Hepatocyte (in vitro differentiated cells): ENCODE data around the gene LPCAT3. TPM values are rescaled to one million over a fixed set of nuclear protein-coding genes. Genes with fewer than 3 reads are reported as not detected.

ENCODE experiments used
- DNase-seq: peaks from one replicate; pipeline ENCODE4 v3.0.0-alpha.2; 2016; ENCODE audit warnings: low spot score
- H2AFZ ChIP-seq: fragments of 200-600 bp; sonication (generic); 2 replicates; pipeline ENCODE4 v1.6.0; 2016; ENCODE audit warnings: antibody characterized with exemption, mild to moderate bottlenecking
- H3K27ac ChIP-seq: fragments of 200-600 bp; sonication (generic); 2 replicates; pipeline ENCODE4 v1.5.1; 2016; ENCODE audit warnings: mild to moderate bottlenecking
- H3K27me3 ChIP-seq: fragments of 200-600 bp; sonication (generic); 2 replicates; pipeline ENCODE4 v1.6.1; 2016
- H3K36me3 ChIP-seq: fragments of 200-600 bp; sonication (generic); replicated peaks from 2 replicates; pipeline ENCODE4 v1.5.1; 2016; ENCODE audit warnings: low read depth; ENCODE audit not compliant: insufficient read depth
- H3K4me1 ChIP-seq: fragments of 200-600 bp; sonication (generic); 2 replicates; pipeline ENCODE4 v1.5.1; 2016; ENCODE audit warnings: mild to moderate bottlenecking, moderate library complexity; ENCODE audit not compliant: insufficient read depth
- H3K4me2 ChIP-seq: fragments of 200-600 bp; sonication (generic); 2 replicates; pipeline ENCODE4 v1.6.0; 2016
- H3K4me3 ChIP-seq: fragments of 200-600 bp; sonication (generic); 2 replicates; pipeline ENCODE4 v1.5.1; 2016; ENCODE audit warnings: mild to moderate bottlenecking
- H3K79me2 ChIP-seq: fragments of 200-600 bp; sonication (generic); 2 replicates; pipeline ENCODE4 v1.6.0; 2017; ENCODE audit warnings: mild to moderate bottlenecking
- H3K9me2 ChIP-seq: fragments of 200-600 bp; sonication (generic); replicated peaks from 2 replicates; pipeline ENCODE4 v1.6.0; 2017; ENCODE audit warnings: mild to moderate bottlenecking; ENCODE audit not compliant: insufficient read depth
- H3K9me3 ChIP-seq: fragments of 200-600 bp; sonication (generic); 2 replicates; pipeline ENCODE4 v1.5.1; 2016; ENCODE audit warnings: low read depth, mild to moderate bottlenecking
- H4K20me1 ChIP-seq: fragments of 200-600 bp; sonication (generic); 2 replicates; pipeline ENCODE4 v1.6.0; 2016; ENCODE audit warnings: mild to moderate bottlenecking; ENCODE audit not compliant: insufficient read depth, poor library complexity, severe bottlenecking
- EZH2 ChIP-seq: fragments of 200-600 bp; sonication (generic); IDR thresholded peaks from 2 replicates; pipeline ENCODE4 v1.6.1; 2016; ENCODE audit warnings: antibody characterized with exemption, mild to moderate bottlenecking, borderline replicate concordance
- EZH2phosphoT487 ChIP-seq: fragments of 200-600 bp; sonication (generic); IDR thresholded peaks from one replicate; pipeline ENCODE4 v1.6.1; 2018; ENCODE audit warnings: antibody characterized with exemption, mild to moderate bottlenecking, low read depth, moderate library complexity; ENCODE audit not compliant: unreplicated experiment, severe bottlenecking
- WGBS: methylation state at CpG from one replicate; pipeline ENCODE4 v1.1.6; 2016; ENCODE audit warnings: low lambda C conversion rate; ENCODE audit errors: missing lambda C conversion rate; 5-methylcytosine and 5-hydroxymethylcytosine counted together
- polyA plus RNA-seq: library from polyadenylated mRNA; unstranded; fragments of >200 nt; fragmentation: Nextera tagmentation; extraction: Ambion mirVana; gene quantifications from 2 replicates; pipeline ENCODE4 v1.2.1, GENCODE V29; 2016
- total RNA-seq: library from RNA; depleted of rRNA; stranded (reverse); fragments of >200 nt; gene quantifications from 2 replicates; pipeline ENCODE4 v1.2.3, GENCODE V29; 2014
- TF ChIP-seq, protein P1 (sequence below): fragments of 200-600 bp; sonication (generic); IDR thresholded peaks from 2 replicates; pipeline ENCODE4 v1.5.1; 2016; ENCODE audit warnings: antibody characterized with exemption, mild to moderate bottlenecking; ENCODE audit not compliant: poor library complexity

Gene LPCAT3
- total and polyA plus RNA-seq, 2 experiments from 2014 or later, result 78.6 to 119 TPM

- Histone ChIP-seq H3K4me3 (no peak overlapping the region), H3K4me1 (peaks cover 13% of the 10 kb centered on the region), H3K9me3 (no peaks in the 10 kb centered on the region), H3K79me2 (no peaks in the 10 kb centered on the region), H4K20me1 (no peaks in the 10 kb centered on the region), H2AFZ (no peak overlapping the region), H3K36me3 (no peaks in the 10 kb centered on the region), H3K27ac (no peak overlapping the region), H3K9me2 (no peaks in the 10 kb centered on the region), H3K4me2 (no peak overlapping the region), H3K27me3 (no peaks in the 10 kb centered on the region)
- 91% methylated on average over 27 of the region's 28 CpGs for whole genome bisulfite sequencing
- TF ChIP-seq, protein P1, sequence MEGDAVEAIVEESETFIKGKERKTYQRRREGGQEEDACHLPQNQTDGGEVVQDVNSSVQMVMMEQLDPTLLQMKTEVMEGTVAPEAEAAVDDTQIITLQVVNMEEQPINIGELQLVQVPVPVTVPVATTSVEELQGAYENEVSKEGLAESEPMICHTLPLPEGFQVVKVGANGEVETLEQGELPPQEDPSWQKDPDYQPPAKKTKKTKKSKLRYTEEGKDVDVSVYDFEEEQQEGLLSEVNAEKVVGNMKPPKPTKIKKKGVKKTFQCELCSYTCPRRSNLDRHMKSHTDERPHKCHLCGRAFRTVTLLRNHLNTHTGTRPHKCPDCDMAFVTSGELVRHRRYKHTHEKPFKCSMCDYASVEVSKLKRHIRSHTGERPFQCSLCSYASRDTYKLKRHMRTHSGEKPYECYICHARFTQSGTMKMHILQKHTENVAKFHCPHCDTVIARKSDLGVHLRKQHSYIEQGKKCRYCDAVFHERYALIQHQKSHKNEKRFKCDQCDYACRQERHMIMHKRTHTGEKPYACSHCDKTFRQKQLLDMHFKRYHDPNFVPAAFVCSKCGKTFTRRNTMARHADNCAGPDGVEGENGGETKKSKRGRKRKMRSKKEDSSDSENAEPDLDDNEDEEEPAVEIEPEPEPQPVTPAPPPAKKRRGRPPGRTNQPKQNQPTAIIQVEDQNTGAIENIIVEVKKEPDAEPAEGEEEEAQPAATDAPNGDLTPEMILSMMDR, result no peak
- no peak for DNase-seq
Observed at GRCh38 chr12:6957741-6958608, 60.3 kb downstream of the LPCAT3 start.

DNA sequence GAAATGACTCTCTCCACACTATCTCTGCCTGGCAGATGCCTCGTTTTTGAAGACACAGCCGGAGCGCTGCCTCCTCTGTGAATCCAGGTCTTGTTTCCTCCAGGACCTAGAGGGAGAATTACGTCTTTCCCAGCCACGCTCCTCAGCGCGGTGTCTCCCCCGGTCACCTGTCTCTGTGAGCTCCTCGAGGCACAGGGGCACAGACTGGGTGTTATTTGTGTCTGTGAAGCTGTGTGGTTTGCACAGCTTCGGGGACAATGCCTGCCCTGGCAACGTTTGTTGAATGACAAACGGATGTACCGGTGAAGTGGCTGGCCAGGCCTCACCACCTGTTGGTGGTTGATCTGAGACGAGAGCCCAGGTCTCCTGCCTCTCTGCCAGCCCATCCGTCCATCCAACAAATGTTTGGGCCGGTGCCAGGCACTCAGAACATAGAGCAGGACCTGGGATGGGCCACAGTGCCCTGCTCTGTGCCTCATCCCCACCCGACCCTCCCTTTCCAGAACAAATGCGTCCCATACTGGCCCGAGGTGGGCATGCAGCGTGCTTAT lies 61.0 kb downstream of the LPCAT3 start:
- 92% methylated on average over 19 of the region's 20 CpGs for WGBS
- Histone ChIP-seq H3K9me3 (no peaks in the 10 kb centered on the region), H3K4me3 (no peak overlapping the region), H2AFZ (no peak overlapping the region), H4K20me1 (no peaks in the 10 kb centered on the region), H3K4me2 (no peak overlapping the region), H3K79me2 (no peaks in the 10 kb centered on the region), H3K36me3 (no peaks in the 10 kb centered on the region), H3K9me2 (no peaks in the 10 kb centered on the region), H3K27me3 (no peaks in the 10 kb centered on the region), H3K4me1 (peaks cover 13% of the 10 kb centered on the region), H3K27ac (no peak overlapping the region)
- TF ChIP-seq EZH2phosphoT487 (no peak), EZH2 (no peak)
- TF ChIP-seq, protein P1, result no peak
- no peak for DNase-seq

GRCh38 chr12:6956021-6956727 lies 62.1 kb downstream of the LPCAT3 start:
- Histone ChIP-seq H2AFZ (no peak overlapping the region), H3K9me3 (no peaks in the 10 kb centered on the region), H3K27ac (no peak overlapping the region), H3K36me3 (no peaks in the 10 kb centered on the region), H3K79me2 (no peaks in the 10 kb centered on the region), H3K4me1 (peaks cover 7% of the 10 kb centered on the region), H3K9me2 (no peaks in the 10 kb centered on the region), H3K4me2 (no peak overlapping the region), H4K20me1 (no peaks in the 10 kb centered on the region), H3K27me3 (no peaks in the 10 kb centered on the region), H3K4me3 (no peak overlapping the region)
- no peak for DNase-seq
- no peak for TF ChIP-seq EZH2
- TF ChIP-seq, protein P1, result no peak
- TF ChIP-seq EZH2phosphoT487, result no peak
- WGBS, result 89% methylated on average over 28 of the region's 28 CpGs
